ENCODE data around the gene PPIP5K2. TPM values are rescaled to one million over a fixed set of nuclear protein-coding genes. Genes with fewer than 3 reads are reported as not detected.

Gene PPIP5K2
- total RNA-seq, 2 donors from 2014 or later, result 23.9 to 24.9 TPM

DNA sequence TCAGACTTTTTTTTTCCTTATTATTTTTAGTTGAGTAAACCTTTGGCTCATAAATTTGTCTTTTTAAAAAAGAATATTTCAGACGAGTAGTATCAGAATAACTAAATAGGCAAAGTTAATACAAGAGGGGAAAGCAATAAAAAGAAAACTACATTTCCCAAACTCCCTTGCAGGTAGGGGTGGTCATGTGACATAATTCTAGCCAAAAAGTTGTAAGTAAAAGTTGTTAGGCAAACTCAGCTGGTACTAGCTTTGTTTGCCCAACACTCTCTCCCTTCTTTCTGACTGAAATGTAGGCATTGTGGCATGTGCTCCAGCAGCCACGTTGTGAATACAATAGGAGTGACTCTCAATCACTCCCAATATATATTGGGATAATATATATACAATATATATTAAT lies 21.1 kb upstream of the PPIP5K2 start:
- H3K27ac ChIP-seq, result no peak overlapping the region

DNA sequence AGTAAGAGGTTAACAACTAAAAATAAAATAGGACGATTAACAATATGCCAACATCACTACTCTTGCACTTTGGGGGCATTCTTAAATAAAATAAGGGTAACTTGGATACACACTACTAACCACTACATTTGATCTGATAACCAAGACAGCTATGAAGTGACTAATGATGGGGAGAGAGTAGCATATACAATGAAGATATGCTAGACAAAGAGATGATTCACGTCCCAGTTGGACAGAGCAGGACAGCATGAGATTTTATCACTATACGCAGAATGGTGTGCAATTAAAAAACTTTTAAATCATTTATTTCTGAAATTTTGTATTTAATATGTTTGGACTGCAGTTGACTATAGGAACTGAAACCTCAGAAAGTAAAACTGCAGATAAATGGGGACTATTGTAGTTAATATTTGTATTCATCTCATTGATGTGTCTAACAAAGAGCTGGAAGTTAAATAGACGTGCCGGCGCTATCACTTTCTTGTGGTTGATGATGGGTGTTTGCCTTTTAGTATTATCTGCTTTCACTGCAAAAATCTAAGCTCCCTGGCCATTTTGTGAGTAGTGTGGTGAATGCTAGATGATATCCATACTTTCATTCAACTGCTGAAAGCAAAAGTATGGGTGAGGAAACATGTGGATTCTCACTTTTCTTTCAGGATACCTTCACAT lies 18.9 kb upstream of the PPIP5K2 start:
- H3K9me3 ChIP-seq, result no peaks in the 10 kb centered on the region
- DNase-seq (ENCODE audit: low spot score), result no peak
- intact Hi-C loops (cut with DNase I), result no loop called here
- H3K4me3 ChIP-seq, result no peak overlapping the region
- TF ChIP-seq POLR2A (IDR thresholded peaks at IDR 0.05) (no peak), POLR2AphosphoS5 (IDR thresholded peaks at IDR 0.05) (no peak)
- TF ChIP-seq, protein P1, sequence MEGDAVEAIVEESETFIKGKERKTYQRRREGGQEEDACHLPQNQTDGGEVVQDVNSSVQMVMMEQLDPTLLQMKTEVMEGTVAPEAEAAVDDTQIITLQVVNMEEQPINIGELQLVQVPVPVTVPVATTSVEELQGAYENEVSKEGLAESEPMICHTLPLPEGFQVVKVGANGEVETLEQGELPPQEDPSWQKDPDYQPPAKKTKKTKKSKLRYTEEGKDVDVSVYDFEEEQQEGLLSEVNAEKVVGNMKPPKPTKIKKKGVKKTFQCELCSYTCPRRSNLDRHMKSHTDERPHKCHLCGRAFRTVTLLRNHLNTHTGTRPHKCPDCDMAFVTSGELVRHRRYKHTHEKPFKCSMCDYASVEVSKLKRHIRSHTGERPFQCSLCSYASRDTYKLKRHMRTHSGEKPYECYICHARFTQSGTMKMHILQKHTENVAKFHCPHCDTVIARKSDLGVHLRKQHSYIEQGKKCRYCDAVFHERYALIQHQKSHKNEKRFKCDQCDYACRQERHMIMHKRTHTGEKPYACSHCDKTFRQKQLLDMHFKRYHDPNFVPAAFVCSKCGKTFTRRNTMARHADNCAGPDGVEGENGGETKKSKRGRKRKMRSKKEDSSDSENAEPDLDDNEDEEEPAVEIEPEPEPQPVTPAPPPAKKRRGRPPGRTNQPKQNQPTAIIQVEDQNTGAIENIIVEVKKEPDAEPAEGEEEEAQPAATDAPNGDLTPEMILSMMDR (IDR thresholded peaks at IDR 0.05), result no peak
- no peaks in the 10 kb centered on the region for H3K4me1 ChIP-seq (replicated peaks)
- no peaks in the 10 kb centered on the region for H3K27me3 ChIP-seq (replicated peaks; ENCODE audit: insufficient read depth)
- H3K36me3 ChIP-seq, result no peaks in the 10 kb centered on the region
- 69% methylated on average over 6 of the region's 6 CpGs for WGBS
- no peak overlapping the region for H3K27ac ChIP-seq

More for the DNA sequence above, 21.1 kb upstream of the PPIP5K2 start:
- DNase-seq (ENCODE audit: low spot score), result no peak
- WGBS, result 61% methylated on average over 2 of the region's 2 CpGs
- Histone ChIP-seq H3K9me3 (no peaks in the 10 kb centered on the region), H3K4me3 (no peak overlapping the region), H3K4me1 (replicated peaks) (no peaks in the 10 kb centered on the region), H3K27me3 (replicated peaks; ENCODE audit: insufficient read depth) (no peaks in the 10 kb centered on the region), H3K36me3 (no peaks in the 10 kb centered on the region)
- intact Hi-C loops (cut with DNase I), result no loop called here
- TF ChIP-seq, protein P1 (IDR thresholded peaks at IDR 0.05), result no peak
- TF ChIP-seq POLR2A (IDR thresholded peaks at IDR 0.05) (no peak), POLR2AphosphoS5 (IDR thresholded peaks at IDR 0.05) (no peak)

DNA sequence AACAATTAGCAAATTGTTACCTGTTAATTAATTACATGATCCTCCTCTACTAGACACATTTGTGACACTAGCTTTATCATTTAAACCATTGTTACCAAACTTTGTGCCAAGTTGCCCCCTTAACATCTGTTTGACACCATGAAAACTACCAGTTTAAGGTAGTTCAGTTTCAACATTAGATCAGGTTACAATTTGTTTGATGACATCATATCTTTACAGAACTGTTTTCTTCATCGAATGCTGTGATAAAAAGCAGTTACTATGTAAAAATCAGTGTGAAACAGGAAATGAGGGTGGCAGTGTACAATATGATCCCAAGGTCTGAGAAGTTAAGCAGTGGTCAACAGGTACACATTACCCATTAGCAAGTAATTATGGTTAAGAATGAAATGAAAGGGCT lies 17.9 kb upstream of the PPIP5K2 start:
- H3K27ac ChIP-seq, result no peak overlapping the region
- H3K4me1 ChIP-seq (replicated peaks), result no peaks in the 10 kb centered on the region
- H3K27me3 ChIP-seq (replicated peaks; ENCODE audit: insufficient read depth), result no peaks in the 10 kb centered on the region
- no peak overlapping the region for H3K4me3 ChIP-seq
- DNase-seq (ENCODE audit: low spot score), result no peak
- no peak for TF ChIP-seq POLR2AphosphoS5 (IDR thresholded peaks at IDR 0.05)
- TF ChIP-seq, protein P1 (IDR thresholded peaks at IDR 0.05), result no peak
- TF ChIP-seq POLR2A (IDR thresholded peaks at IDR 0.05), result no peak
- H3K36me3 ChIP-seq, result no peaks in the 10 kb centered on the region
- WGBS, result 52% methylated on average over 1 of the region's 1 CpG
- no peaks in the 10 kb centered on the region for H3K9me3 ChIP-seq
- intact Hi-C loops (cut with DNase I), result no loop called here

DNA sequence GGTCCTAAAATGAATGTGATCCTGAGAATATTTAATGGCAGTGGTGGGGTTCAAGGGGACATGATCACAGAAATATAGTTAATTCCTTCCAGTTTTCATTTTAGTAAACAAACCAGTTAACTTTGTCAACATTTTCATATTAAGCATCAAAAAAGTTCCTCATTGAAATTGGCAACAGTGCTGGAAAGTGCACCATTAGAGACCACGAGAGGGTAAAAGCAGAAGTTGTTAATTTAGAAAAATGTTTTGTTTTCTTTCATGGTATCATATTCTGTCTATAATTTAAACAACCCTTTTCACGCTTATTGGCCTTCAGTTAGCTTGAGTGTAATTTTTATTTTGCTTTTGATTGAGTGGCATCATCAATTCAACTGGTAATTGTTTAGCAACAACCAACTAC lies 12.0 kb upstream of the PPIP5K2 start:
- no peak overlapping the region for H3K4me3 ChIP-seq
- DNase-seq (ENCODE audit: low spot score), result no peak
- no peaks in the 10 kb centered on the region for H3K4me1 ChIP-seq (replicated peaks)
- intact Hi-C loops (cut with DNase I), result no loop called here
- no peaks in the 10 kb centered on the region for H3K36me3 ChIP-seq
- no peak overlapping the region for H3K27ac ChIP-seq
- H3K27me3 ChIP-seq (replicated peaks; ENCODE audit: insufficient read depth), result no peaks in the 10 kb centered on the region
- WGBS, result 69% methylated on average over 2 of the region's 2 CpGs
- H3K9me3 ChIP-seq, result no peaks in the 10 kb centered on the region
- TF ChIP-seq, protein P1 (IDR thresholded peaks at IDR 0.05), result no peak
- no peak for TF ChIP-seq POLR2A (IDR thresholded peaks at IDR 0.05)
- no peak for TF ChIP-seq POLR2AphosphoS5 (IDR thresholded peaks at IDR 0.05)

DNA sequence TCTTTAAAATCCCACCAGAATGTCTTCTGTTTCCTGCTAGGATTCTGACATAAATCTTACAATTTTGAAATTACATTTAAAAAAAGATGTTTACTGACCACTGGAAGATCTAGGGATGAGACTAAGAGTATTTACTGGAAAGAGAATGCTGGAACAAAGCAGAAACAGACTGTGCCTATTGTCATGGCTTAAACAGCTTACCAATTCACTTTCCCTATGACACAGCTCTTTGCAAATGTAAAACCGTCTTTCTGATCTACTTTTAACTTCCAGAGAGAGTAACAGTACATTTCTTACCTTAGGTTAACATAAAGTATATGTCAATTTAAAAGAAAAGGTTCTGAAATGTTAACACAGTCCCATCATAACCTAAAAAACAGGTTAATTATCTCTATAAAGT lies 10.8 kb upstream of the PPIP5K2 start:
- no peak overlapping the region for H3K27ac ChIP-seq
- H3K4me3 ChIP-seq, result no peak overlapping the region
- H3K4me1 ChIP-seq (replicated peaks), result no peaks in the 10 kb centered on the region
- WGBS, result 69% methylated on average over 1 of the region's 1 CpG
- TF ChIP-seq POLR2A (IDR thresholded peaks at IDR 0.05), result no peak
- TF ChIP-seq, protein P1 (IDR thresholded peaks at IDR 0.05), result no peak
- TF ChIP-seq POLR2AphosphoS5 (IDR thresholded peaks at IDR 0.05), result no peak
- no peaks in the 10 kb centered on the region for H3K9me3 ChIP-seq
- no peaks in the 10 kb centered on the region for H3K27me3 ChIP-seq (replicated peaks; ENCODE audit: insufficient read depth)
- intact Hi-C loops (cut with DNase I), result no loop called here
- DNase-seq (ENCODE audit: low spot score), result no peak
- H3K36me3 ChIP-seq, result no peaks in the 10 kb centered on the region
